Stimulated activated CD8-positive, alpha-beta memory T cell treated with anti-CD3 and anti-CD28 coated beads, Interleukin-15, amount 100 ng/mL, for 4 hours (primary cell): ENCODE data around the gene APOBEC3A.
A peak's percentile ranks its signal among the peaks of the same experiment; 100 is the strongest.
"Not testable (repeated sequence)": the region's sequence is repeated elsewhere in the genome, so short reads cannot be mapped to it uniquely, and the experiment has no call there.

Experiments
- DNase-seq, 2 donors: peaks; one replicate each; pipeline ENCODE4 v3.0.0-alpha.2; 2020; ENCODE audit warnings: low read depth in 2 of 2

APOBEC3A gene

GRCh38 chr22:38958651-38958943 lies 1.2 kb downstream of the APOBEC3A start:
- not testable (repeated sequence) for DNase-seq

- DNase-seq = no peak
These were observed 2.2 kb downstream of the APOBEC3A start for GRCh38 chr22:38959590-38959989.

GRCh38 chr22:38960673-38961072 lies 3.3 kb downstream of the APOBEC3A start:
- DNase-seq = not testable (repeated sequence)

GRCh38 chr22:38963291-38963738 lies 5.9 kb downstream of the APOBEC3A start:
- not testable (repeated sequence) for DNase-seq

GRCh38 chr22:38963872-38964271 lies 6.5 kb downstream of the APOBEC3A start:
- DNase-seq = no peak

- no peak for DNase-seq
These were observed 6.9 kb downstream of the APOBEC3A start for GRCh38 chr22:38964306-38964705.

- DNase-seq = no peak
These were observed 7.6 kb downstream of the APOBEC3A start for GRCh38 chr22:38964989-38965388.

- DNase-seq = no peak
These were observed 8.4 kb downstream of the APOBEC3A start for GRCh38 chr22:38965614-38966379.

GRCh38 chr22:38966380-38966702 lies 8.9 kb downstream of the APOBEC3A start:
- DNase-seq = no peak

GRCh38 chr22:38966942-38967341 lies 9.5 kb downstream of the APOBEC3A start:
- DNase-seq = no peak

GRCh38 chr22:38967451-38968450 lies 10.3 kb downstream of the APOBEC3A start:
- DNase-seq = no peak

- no peak for DNase-seq
These were observed 11.4 kb downstream of the APOBEC3A start for GRCh38 chr22:38968801-38969200.

- DNase-seq = no peak
These were observed 13.1 kb downstream of the APOBEC3A start for GRCh38 chr22:38970551-38970950.

GRCh38 chr22:38971202-38971601 lies 13.8 kb downstream of the APOBEC3A start:
- DNase-seq = no peak

- no peak for DNase-seq
These were observed 14.4 kb downstream of the APOBEC3A start for GRCh38 chr22:38971791-38972190.

GRCh38 chr22:38972558-38972957 lies 15.1 kb downstream of the APOBEC3A start:
- DNase-seq = no peak

- peak in 1 of 2 donors; percentile 24 for DNase-seq
These were observed 16.1 kb downstream of the APOBEC3A start for GRCh38 chr22:38973289-38974169.

GRCh38 chr22:38974170-38974825 lies 16.9 kb downstream of the APOBEC3A start:
- no peak for DNase-seq

GRCh38 chr22:38974826-38975175 lies 17.4 kb downstream of the APOBEC3A start:
- no peak for DNase-seq

- DNase-seq = not testable (repeated sequence)
These were observed 19.9 kb downstream of the APOBEC3A start for GRCh38 chr22:38977289-38977688.

- not testable (repeated sequence) for DNase-seq
These were observed 23.2 kb downstream of the APOBEC3A start for GRCh38 chr22:38980587-38980986.
